ENCODE results near the gene GNAT1.

Gene GNAT1

DNA sequence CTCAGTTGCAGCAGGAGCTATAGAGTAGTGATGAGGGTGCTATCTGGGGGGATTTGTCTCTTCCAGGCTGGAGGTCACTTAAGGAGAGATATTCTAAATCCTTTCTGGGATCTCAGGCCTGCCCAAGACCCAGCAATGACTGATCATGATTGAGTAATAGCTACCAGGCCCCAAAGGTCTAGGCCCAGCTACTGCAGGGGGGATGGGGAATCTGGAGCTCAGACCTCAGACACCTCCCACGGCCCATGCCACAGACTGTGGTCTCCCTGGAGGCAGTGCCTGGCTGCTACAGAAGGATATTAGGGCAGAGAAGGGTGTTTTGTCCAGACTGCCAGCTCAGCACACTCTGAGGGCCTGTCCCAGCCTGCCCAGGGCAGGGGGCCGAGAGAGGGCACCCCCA lies 20.5 kb downstream of the GNAT1 start:
- no peaks in the 10 kb centered on the region for H3K36me3 ChIP-seq (replicated peaks; ENCODE audit: low read depth, low read length)
- H3K27me3 ChIP-seq (ENCODE audit: low read depth, low read length), result no peaks in the 10 kb centered on the region
- H3K27ac ChIP-seq (ENCODE audit: low read length), result no peak overlapping the region
- no peak overlapping the region for H2AFZ ChIP-seq (ENCODE audit: low read depth, low read length)
- H4K20me1 ChIP-seq (ENCODE audit: insufficient read depth, low read length), result no peaks in the 10 kb centered on the region
- TF ChIP-seq, protein P1, sequence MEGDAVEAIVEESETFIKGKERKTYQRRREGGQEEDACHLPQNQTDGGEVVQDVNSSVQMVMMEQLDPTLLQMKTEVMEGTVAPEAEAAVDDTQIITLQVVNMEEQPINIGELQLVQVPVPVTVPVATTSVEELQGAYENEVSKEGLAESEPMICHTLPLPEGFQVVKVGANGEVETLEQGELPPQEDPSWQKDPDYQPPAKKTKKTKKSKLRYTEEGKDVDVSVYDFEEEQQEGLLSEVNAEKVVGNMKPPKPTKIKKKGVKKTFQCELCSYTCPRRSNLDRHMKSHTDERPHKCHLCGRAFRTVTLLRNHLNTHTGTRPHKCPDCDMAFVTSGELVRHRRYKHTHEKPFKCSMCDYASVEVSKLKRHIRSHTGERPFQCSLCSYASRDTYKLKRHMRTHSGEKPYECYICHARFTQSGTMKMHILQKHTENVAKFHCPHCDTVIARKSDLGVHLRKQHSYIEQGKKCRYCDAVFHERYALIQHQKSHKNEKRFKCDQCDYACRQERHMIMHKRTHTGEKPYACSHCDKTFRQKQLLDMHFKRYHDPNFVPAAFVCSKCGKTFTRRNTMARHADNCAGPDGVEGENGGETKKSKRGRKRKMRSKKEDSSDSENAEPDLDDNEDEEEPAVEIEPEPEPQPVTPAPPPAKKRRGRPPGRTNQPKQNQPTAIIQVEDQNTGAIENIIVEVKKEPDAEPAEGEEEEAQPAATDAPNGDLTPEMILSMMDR (IDR thresholded peaks at IDR 0.05; ENCODE audit: low read depth, low read length), result no peak
- no peak for TF ChIP-seq EZH2phosphoT487 (IDR thresholded peaks at IDR 0.05; ENCODE audit: low read depth)
- no peak overlapping the region for H3K9ac ChIP-seq (ENCODE audit: low read length)
- H3K4me1 ChIP-seq (ENCODE audit: low read length), result no peaks in the 10 kb centered on the region
- no peaks in the 10 kb centered on the region for H3K79me2 ChIP-seq (ENCODE audit: low read length)
- H3K4me2 ChIP-seq (ENCODE audit: low read length), result no peak overlapping the region
- H3K4me3 ChIP-seq (ENCODE audit: low read length), result no peak overlapping the region
- H3K9me3 ChIP-seq (ENCODE audit: insufficient read depth, low read length), result no peaks in the 10 kb centered on the region

DNA sequence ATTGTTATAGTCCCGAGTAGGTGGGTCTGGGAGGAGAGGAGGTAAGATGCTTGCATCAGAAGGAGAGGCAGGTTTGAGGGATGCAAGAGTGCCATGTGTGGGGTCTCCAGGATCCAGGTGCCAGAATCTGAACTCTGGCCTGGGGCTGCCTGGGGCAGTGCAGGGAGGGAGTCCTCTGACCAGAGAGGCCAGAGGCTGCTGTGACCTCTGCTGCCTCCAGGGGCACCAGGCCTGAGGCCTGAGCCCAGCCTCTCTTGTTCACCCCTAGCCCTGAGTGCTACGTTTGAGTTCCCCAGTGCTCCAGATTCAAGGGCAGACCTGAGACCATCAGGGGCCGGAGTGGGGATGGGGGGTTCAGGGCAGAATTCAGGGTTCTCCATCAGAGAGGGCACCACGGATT lies 21.1 kb downstream of the GNAT1 start:
- no peaks in the 10 kb centered on the region for H3K79me2 ChIP-seq (ENCODE audit: low read length)
- peaks cover 5% of the 10 kb centered on the region; the same call in 1 of the 2 replicates for H3K27me3 ChIP-seq (ENCODE audit: low read depth, low read length)
- no peak overlapping the region for H3K4me3 ChIP-seq (ENCODE audit: low read length)
- H3K9ac ChIP-seq (ENCODE audit: low read length), result no peak overlapping the region
- no peaks in the 10 kb centered on the region for H3K4me1 ChIP-seq (ENCODE audit: low read length)
- no peak overlapping the region for H3K27ac ChIP-seq (ENCODE audit: low read length)
- H3K36me3 ChIP-seq (replicated peaks; ENCODE audit: low read depth, low read length), result no peaks in the 10 kb centered on the region
- TF ChIP-seq, protein P1 (IDR thresholded peaks at IDR 0.05; ENCODE audit: low read depth, low read length), result no peak
- TF ChIP-seq EZH2phosphoT487 (IDR thresholded peaks at IDR 0.05; ENCODE audit: low read depth), result no peak
- H3K9me3 ChIP-seq (ENCODE audit: insufficient read depth, low read length), result no peaks in the 10 kb centered on the region
- H3K4me2 ChIP-seq (ENCODE audit: low read length), result no peak overlapping the region
- H4K20me1 ChIP-seq (ENCODE audit: insufficient read depth, low read length), result no peaks in the 10 kb centered on the region
- no peak overlapping the region for H2AFZ ChIP-seq (ENCODE audit: low read depth, low read length)

DNA sequence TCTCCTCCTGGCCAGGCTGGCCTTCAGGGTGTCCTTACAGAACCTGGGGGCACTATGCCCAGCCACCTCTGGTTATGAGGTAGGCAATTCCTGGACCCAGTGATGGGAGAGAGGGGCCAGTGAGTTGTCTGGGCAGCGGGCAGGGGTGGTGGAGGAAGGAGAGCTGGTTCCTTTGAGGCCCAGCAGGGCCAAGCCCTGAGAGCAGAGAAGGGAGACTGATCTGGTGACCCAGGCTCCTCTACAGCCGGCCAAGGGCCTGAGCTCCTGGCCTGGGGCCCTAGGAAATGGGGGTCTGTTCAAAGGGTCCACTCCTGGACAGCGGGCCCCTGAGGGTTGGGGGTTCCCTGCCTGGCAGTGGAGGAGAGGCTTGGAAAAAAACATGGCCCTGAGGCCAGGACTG lies 21.6 kb downstream of the GNAT1 start:
- H3K27ac ChIP-seq (ENCODE audit: low read length), result no peak overlapping the region

DNA sequence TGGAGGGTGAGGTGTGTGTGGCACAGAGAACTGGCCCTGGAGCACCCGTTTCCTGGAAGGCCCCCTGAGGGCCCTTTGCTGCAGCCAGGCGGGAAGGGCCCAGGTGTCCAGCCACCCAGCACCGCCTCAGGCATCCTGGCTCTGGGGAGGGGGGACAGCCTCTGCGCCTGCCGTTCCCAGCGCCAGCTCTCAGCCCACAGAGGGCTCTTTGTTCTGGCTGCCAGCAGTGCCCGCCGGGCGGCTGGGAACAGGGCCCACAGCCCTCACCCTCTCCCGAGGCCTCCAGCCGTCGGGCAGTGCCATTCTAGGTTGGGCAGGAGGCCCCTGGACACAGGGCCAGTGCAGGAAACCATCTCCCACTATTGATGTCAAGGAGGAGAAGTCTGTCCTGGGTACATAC lies 22.0 kb downstream of the GNAT1 start:
- Histone ChIP-seq H3K27me3 (ENCODE audit: low read depth, low read length) (peaks cover 5% of the 10 kb centered on the region; the same call in 1 of the 2 replicates), H3K9me3 (ENCODE audit: insufficient read depth, low read length) (no peaks in the 10 kb centered on the region), H3K4me3 (ENCODE audit: low read length) (no peak overlapping the region), H2AFZ (ENCODE audit: low read depth, low read length) (no peak overlapping the region), H3K4me2 (ENCODE audit: low read length) (no peak overlapping the region), H4K20me1 (ENCODE audit: insufficient read depth, low read length) (no peaks in the 10 kb centered on the region), H3K9ac (ENCODE audit: low read length) (no peak overlapping the region), H3K79me2 (ENCODE audit: low read length) (no peaks in the 10 kb centered on the region), H3K36me3 (replicated peaks; ENCODE audit: low read depth, low read length) (no peaks in the 10 kb centered on the region), H3K27ac (ENCODE audit: low read length) (no peak overlapping the region), H3K4me1 (ENCODE audit: low read length) (no peaks in the 10 kb centered on the region)
- no peak for TF ChIP-seq EZH2phosphoT487 (IDR thresholded peaks at IDR 0.05; ENCODE audit: low read depth)
- TF ChIP-seq, protein P1 (IDR thresholded peaks at IDR 0.05; ENCODE audit: low read depth, low read length), result no peak

More for the DNA sequence above, 21.6 kb downstream of the GNAT1 start:
- Histone ChIP-seq H3K4me2 (ENCODE audit: low read length) (no peak overlapping the region), H3K9ac (ENCODE audit: low read length) (no peak overlapping the region), H3K4me3 (ENCODE audit: low read length) (no peak overlapping the region), H4K20me1 (ENCODE audit: insufficient read depth, low read length) (no peaks in the 10 kb centered on the region), H3K36me3 (replicated peaks; ENCODE audit: low read depth, low read length) (no peaks in the 10 kb centered on the region), H3K27me3 (ENCODE audit: low read depth, low read length) (peaks cover 5% of the 10 kb centered on the region; the same call in 1 of the 2 replicates), H3K79me2 (ENCODE audit: low read length) (no peaks in the 10 kb centered on the region), H3K9me3 (ENCODE audit: insufficient read depth, low read length) (no peaks in the 10 kb centered on the region), H2AFZ (ENCODE audit: low read depth, low read length) (no peak overlapping the region), H3K4me1 (ENCODE audit: low read length) (no peaks in the 10 kb centered on the region)
- no peak for TF ChIP-seq EZH2phosphoT487 (IDR thresholded peaks at IDR 0.05; ENCODE audit: low read depth)
- TF ChIP-seq, protein P1 (IDR thresholded peaks at IDR 0.05; ENCODE audit: low read depth, low read length), result no peak

Measured in OCI-LY3 (cell line).